HG03520 (cell line): Measurements from ENCODE around the gene PLCH2.
"Not testable (repeated sequence)": the region's sequence is repeated elsewhere in the genome, so short reads cannot be mapped to it uniquely, and the experiment has no call there.

Experiments used
- ATAC-seq: cut with Tn5 transposase; IDR thresholded peaks from one replicate; pipeline ENCODE4 v1.9.1; 2021; ENCODE audit warnings: mild to moderate bottlenecking, moderate library complexity; ENCODE audit not compliant: unreplicated experiment

PLCH2 gene

DNA sequence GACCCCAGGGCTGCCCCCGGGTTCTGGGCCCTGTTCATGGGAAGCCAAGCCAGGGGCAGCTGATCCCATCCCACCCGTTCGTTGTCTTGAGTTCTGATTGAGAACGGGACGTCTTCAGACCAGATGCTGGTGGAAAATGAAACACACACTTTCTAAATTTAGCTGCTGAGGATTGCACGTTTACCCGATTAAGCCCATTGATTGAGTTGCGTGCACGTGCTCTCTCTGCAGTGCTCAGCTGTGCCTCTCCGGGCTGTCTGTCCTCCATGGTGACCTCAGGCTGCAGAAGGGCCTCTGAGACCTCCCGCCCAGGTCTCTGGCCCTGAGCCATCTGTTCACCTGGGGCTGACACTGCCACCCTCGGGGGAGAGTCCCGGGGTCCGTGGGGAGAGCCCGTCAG is 36.7 kb upstream of the PLCH2 start:
- no peak for ATAC-seq

DNA sequence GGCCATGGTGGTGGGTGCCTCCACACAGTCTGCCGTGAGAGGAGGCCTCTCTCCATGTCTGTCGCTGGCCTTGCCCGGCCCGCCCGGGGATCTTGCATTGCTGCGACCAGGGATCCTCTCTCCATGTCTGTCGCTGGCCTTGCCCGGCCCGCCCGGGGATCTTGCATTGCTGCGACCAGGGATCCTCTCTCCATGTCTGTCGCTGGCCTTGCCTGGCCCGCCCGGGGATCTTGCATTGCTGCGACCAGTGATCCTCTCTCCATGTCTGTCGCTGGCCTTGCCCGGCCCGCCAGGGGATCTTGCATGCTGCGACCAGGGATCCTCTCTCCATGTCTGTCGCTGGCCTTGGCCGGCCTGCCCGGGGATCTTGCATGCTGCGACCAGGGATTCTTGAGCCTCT is 35.7 kb upstream of the PLCH2 start:
- ATAC-seq: not testable (repeated sequence)

GRCh38 chr1:2441746-2442145 is 34.3 kb upstream of the PLCH2 start:
- ATAC-seq: no peak

- ATAC-seq: no peak
Observed at GRCh38 chr1:2442661-2443060, 33.4 kb upstream of the PLCH2 start.

GRCh38 chr1:2443277-2444137 is 32.6 kb upstream of the PLCH2 start:
- ATAC-seq: no peak

GRCh38 chr1:2444138-2444591 is 31.9 kb upstream of the PLCH2 start:
- no peak for ATAC-seq

DNA sequence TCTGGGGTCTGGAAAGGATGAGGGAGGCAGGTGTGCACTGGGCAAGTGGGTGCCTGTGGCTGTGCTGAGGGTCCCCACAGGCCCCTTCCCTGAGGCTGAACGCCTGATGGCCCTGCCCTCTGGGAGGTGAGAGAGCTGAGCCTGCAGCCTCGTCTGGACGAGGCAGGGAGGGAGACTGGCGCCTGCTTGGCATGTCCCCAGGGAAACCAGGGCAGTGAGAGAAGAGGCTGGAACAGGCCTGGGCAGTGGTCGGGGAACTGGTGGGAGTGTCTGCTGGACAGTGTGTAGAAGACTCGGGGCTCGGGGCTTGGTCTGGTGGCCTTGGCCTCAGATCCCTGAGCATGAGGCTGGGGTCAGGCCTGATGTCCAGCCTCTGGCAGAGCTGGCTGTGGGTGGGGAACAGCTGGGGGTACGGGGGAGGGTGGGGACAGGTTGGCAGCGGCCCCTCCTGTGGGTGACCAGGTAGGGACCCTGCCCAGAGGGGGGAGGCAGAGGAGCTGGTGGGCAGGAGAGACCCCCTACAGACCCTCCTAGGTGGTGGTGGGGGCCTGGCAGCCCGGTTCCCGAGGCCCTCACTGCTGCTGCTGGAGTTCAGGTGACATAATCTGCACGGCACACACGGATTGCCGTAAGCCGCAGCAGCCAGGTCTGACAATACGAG is 30.8 kb upstream of the PLCH2 start:
- no peak for ATAC-seq

DNA sequence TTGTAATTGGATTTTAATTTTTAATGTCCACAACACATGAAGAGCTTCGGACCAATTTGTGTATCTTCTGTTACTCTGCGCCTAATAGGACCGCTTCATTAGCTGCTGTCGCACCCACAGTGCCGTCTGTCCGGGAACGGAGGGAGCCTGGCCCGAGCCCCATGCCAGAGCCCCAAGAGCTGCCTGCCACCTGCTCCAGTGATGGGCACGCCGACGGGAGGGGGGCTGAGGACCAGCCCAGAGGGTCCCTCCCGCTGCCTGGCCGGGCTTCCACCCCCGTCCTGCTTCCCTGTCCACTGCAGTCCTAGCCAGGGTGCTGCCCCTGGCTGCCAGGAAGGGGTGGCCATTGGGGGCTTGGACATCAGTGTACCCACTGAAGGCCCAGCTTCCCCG is 30.3 kb upstream of the PLCH2 start:
- ATAC-seq: no peak

DNA sequence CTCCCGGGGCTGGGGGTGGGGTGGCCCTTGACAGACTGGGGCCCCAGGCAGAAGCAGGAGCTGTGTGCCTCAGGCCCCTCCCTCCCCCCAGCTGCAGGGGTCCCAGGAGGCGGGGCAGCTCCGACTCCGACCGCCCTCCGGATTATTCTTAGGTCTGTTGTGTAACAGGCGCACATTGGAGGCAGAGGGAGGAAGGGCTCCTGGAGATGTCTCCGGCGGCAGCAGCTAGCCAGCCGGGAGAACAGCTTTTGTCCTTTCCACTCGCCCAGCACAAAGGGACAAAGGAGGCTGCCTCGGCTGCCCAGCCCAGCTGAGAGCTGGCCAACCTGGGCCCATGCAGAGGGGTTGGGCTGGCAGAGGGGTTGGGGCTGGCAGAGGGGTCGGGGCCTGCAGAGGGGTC is 29.7 kb upstream of the PLCH2 start:
- no peak for ATAC-seq

DNA sequence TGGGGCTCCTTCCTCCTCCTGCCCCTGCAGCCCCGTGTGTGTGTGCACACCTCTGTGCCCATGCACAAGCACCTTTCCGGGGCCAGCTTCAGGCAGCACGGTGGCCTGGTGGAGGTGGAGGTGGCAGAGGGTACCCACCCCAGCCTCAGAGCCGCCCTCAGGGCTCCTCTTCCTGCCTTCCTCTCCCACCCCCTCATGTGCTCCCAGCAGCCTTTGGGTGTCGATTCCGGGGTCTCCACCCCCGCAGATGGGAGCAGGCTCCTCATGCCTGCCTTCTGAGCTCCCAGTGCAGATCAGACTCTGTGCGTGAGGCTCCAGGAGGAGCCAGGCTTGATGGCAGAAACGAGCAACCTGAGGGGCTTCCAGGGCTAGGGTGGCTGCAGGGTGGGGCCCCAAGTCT is 29.2 kb upstream of the PLCH2 start:
- no peak for ATAC-seq

- ATAC-seq: no peak
Observed at GRCh38 chr1:2447276-2448097, 28.6 kb upstream of the PLCH2 start.

DNA sequence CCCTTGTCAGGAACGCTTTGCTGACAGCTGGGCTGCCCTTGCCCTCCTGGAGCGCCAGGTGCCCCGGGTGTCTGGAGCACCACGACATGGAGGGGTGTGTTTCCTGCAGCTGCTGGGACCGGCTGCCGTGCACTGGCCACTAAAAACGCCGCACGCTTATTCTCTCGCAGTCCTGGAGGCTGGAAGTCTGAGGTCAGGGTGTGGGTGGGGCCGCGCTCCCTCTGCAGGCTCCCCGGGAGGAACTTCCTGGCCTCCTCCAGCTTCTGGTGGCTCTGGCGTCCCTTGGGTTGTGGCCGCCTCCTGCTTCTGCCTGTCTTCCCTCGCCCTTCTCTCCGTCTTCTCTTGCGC is 28.0 kb upstream of the PLCH2 start:
- ATAC-seq: no peak

- no peak for ATAC-seq
Observed at GRCh38 chr1:2449636-2450454, 26.2 kb upstream of the PLCH2 start.

DNA sequence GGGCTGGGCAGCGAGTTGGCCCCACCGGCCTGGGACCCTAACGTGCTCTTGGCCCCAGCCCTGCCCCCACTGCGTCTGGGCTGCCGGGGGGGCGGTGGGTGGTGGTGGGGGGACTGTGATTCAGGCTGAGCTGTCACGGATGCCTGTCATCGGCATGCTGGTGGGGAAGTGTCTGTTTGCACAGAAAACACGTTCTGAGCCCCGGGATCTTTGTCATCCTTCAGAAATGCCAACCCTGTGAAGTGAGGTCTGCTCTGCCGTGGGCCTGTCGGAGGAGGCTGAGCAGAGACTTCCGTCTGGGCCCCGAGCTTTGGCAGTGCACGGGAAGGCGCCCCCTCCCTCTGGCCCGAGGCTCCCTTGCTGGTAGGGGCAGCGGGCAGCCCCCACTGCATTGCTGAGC is 24.3 kb upstream of the PLCH2 start:
- ATAC-seq: no peak

GRCh38 chr1:2452201-2452931 is 23.7 kb upstream of the PLCH2 start:
- ATAC-seq: no peak

DNA sequence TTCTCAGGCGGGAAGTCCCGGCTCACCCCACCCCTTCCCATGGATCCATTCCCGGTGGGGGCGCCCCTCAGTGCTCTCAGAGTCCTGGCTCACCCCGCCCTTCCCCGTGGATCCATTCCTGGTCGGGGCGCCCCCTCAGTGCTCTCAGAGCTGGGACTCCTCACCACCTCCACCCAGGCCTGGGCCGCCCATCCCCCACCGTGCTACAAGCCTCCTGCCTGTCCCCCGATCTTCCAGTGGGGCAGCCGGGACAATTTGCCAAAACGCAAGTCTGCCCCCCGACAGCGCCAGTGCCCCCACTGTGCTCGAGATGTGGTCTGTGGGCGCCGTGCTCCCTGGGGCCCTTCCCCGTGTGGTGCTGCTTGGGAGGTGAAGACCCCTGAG is 23.2 kb upstream of the PLCH2 start:
- no peak for ATAC-seq

DNA sequence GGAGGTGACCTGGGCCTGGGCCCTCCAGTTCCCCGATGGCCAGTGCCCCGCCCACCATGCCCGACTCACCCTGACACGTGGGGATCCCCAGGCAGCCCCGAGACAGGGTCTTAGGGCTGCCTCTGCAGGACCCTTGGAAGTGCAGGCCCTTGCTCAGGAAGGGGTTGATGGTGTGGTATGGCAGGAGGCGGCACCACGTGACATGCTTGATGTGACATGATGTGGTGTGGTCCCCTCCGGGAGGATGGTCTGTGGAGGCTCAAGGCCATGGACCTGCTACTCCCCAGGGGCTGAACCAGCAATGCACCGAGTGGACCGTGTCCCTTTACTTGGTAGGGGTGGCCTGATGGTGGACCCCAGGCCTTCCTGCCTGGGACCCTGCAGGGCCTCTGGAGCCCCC is 21.9 kb upstream of the PLCH2 start:
- ATAC-seq: no peak

- no peak for ATAC-seq
Observed at GRCh38 chr1:2455757-2456156, 20.3 kb upstream of the PLCH2 start.

GRCh38 chr1:2457444-2457843 is 18.6 kb upstream of the PLCH2 start:
- ATAC-seq: no peak

DNA sequence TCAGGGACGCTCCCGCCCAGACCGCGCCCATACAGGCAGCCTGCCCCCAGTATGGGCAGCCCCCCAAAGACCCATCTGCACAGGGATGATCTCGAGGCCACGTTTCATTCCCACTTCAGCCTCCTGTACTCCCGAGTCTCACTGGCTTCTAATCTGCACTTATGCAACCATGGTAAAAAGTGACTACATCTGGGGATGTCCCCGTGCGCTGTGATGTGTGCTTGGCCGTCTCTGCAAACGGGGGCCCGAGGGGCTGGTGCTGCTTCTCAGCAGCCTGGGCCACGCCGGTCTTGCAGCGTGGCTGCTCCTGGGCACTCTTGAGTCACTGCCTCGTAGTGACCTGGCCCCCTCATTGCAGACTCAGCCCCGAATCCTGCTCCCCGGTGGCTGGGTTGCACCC is 17.4 kb upstream of the PLCH2 start:
- ATAC-seq: no peak
